NCI-H146 (cell line): ENCODE data around the gene PRKAR1B.
"Not testable (repeated sequence)": the region's sequence is repeated elsewhere in the genome, so short reads cannot be mapped to it uniquely, and the experiment has no call there.

Experiments
- DNase-seq: peaks from one replicate; lab custom pipeline; 2025; lab: John Stamatoyannopoulos, UW

The PRKAR1B gene

DNA sequence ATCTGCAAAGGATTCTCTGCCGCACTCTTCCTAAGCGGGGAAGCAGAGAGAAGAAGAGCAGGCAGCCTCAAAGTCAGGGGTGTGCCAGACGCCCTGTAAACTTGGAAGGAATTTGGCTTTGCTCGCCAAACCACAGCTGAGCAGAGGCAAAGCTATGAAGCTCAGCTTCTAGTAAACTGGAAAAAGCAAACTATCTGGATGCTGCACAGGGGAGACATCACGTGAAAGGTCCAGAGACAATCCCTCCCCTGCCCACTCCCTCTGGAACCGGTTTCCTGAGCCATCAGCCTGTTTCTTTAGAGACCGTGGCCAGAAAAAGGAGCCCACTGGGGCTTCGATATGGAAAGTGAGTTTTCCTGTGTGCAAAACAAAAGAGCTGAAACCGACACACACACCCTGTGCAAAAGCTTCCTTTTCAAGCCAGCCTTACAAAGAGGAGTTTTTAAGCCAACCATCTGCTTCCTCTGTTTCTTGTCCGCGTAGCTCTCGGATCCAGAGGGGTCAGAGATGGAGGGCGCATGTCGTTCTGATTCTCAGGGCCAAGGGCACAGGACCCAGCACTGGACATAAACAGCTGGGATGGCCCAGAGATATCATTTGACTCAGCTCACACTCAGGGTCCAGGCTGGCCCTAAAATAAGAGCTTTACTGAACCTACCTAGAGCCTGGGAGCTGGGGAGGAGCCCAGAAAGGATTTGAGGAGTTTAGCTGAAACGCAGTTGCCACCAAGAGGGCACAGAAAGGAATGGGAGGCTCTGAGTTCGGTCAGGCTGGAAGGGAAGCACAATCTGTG lies 58.7 kb downstream of the PRKAR1B start:
- no peak for DNase-seq

DNA sequence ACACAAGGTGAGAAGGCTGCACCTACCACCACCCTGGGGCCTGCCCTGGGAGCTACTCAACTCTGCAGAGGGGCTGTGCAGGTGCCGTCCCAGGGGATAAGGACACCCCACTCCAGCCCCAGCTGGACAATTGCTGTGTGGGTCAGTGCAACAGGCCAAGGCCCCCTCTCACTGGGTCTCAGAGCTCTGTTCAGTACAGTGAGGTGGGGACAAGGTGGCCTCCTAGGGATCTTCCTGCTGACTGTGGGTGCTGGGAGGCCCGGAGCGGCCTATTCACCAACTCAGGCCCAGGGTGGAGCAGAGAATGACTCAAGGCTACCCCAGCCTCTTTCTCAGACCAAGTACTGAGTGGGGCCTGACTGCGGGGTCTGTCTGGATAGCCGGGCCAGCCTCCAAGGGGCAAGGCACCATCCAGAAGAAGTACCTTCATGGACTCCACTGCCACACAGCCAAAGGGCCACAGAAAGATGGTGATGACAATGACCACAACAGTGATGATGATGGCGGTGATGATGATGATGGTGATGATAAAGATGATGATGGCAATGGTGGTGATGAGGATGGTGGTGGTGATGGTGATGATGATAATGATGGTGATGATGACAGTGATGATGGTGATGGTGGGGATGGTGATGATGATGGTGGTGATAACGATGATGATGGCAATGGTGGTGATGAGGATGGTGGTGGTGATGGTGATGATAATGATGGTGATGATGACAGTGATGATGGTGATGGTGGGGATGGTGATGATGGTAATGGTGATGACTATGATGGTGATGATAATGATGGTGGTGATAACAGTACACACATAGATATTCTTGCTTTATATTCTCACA lies 60.4 kb downstream of the PRKAR1B start:
- DNase-seq = no peak

DNA sequence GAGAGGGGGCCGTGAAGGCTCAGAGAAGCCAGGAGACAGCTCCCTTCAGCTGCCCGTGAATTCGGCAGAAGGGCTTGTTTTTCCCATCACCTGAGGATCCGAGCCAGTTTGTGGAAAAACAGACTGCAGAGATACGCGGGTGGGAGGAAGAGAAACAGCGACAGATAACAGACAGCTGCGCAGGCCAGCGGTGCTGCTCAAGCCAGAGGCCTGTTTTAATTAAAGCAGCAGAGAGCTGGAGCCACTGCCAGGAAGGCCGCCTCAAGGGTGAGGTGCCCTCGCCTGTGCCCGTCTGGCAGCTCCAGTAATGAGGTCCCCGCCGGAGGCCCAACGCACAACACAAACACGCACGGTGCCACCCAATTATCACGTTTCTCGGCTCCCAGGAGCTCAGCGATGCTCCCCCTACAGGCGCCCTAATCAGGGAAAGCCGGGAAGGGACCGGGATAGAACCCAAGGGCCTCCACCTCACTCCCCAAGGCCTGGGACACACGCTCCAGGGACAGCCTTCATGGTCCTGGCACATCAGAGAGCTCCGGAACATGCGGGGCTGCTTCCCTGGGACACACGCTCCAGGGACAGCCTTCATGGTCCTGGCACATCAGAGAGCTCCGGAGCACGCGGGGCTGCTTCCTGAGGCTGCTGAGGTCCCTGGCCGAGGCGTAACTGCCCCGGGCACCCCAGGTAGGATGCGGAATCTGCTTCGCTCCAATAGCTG lies 61.2 kb downstream of the PRKAR1B start:
- DNase-seq = no peak

DNA sequence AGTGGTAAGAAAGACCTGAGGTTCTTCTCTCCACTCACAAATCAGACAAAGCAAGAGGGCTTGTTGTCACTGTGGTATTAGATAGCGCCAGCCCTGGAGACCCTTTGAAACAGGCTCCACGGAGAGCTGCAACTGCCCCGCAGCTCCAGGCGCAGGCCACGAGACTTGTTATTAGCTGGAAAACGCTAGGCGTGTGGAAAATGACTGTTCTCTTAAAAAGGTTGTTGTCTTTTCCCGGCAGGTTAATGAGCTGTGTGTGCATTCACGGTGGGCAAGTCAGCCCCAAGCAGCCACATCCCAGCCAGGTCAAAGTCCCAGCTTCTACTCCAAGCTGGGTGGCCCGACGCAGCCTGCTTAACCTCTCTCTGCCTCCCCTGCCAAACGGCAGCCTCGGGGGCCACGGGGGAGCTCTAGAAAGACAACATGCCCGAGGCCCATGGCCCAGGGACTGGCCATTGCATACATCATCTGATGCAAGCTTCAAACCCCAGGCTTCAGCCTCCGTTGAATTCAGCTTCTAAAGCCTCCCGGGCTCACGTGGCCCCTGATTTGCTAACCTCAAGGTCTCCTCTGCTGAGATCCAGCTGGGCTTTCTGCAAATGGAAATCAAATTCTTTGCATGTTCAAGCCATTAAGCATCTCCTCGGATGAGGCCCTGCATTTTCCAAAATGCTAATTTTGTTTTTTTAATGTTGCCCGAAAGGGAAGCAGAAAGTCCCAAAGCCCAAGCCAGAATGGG lies 61.9 kb downstream of the PRKAR1B start:
- no peak for DNase-seq

DNA sequence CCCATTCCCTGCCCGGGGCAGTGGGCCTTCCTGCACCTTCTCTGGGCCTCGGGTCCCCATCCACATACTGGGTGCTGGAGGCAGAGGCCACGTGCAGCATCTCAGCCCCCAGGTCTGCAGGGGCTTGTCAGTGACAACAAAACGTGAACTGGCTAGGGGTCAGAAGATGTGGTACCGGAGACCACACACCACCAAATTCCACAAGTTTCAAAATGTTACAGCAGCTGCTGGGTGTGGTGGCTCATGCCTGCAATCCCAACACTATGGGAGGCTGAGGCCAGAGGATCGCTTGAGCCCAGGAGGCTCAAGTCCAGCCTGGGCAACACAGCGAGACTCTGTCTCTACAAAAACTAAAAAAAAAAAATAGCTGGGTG lies 62.7 kb downstream of the PRKAR1B start:
- no peak for DNase-seq

DNA sequence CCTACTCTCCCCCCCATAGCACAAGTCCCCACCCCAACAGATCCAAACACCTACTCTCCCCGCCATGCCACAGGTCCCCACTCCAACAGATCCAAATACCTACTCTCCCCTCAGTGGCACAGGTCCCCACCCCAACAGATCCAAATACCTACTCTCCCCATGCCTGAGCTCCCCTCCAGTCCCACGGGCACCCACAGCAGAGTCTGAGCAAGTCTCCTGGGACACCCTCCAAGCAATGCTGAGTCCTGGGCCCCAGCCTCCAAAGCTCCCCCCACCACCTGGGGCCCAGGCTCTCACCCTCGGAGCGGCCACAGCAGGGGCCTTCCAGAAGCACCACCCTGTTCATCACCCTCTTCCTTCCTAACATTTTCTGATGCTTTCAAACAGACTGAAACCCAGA lies 64.5 kb downstream of the PRKAR1B start:
- DNase-seq = no peak

DNA sequence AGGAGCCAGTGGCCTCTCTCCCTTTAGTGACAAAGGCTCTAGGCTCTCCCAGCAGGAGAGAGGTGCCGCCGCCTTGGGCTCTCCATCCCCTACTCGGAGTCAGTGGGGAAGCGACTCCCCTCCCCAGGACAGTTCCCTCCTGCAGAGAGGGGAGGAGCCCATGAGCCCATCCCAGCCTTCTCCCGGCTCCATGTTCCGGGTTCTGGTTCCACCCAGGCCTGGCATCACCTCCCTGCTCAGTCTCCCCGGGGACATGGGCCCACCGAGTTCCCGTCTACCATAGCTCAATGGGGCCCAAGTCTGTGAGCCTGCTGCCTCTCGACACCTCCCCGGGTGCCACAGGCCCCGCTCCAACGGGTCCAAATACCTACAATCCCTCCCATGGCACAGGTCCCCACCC lies 67.1 kb downstream of the PRKAR1B start:
- DNase-seq = no peak

DNA sequence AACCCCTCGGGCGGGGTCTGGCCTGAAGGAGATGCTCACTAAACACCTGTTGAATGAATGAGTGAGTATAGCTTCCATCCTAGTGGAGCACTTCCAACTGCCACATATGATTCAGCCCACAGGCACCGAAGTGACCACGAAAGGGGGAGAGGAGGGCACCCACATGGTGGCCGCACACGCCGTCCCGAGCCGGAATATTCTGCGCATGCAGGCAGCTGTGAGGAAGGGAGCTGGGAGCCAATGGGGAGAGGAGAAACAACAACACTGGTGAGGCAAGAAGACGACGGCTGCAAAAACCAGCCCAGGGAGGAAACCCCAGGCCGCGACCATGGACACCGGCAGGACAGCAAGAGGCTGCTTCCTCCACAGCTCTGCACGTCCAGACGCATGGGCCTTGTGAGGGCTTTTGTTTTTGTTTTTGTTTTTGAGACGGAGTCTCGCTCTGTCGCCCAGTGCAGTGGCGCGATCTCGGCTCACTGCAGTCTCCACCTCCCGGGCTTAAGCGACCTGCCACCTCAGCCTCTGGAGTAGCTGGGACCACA lies 67.7 kb downstream of the PRKAR1B start:
- no peak for DNase-seq

DNA sequence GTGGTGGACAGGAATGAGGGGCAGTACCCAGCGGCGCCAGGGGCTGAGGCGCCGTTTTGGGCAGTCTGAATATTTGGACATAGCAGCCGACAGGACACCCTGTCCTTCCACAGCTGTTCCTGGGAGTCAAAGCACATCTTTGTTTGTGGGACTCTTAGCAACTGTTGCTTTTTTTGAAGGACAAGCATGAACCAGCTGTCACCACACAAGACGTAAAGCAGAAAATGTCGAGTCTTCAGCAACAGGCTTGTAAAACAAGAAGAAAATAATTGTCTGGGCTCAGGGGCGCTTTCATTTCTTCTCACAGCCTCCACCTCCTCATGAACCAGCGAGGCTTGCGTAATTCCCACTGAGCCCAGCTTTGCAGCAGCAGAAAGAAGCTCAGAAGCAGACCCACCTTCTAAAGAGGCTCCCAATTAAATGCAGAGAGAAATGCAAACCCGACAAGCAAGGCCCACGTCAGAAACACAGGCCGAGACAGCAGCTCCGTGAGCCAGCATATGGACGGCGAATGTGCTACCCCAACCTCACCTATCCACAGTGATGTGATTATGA lies 69.4 kb downstream of the PRKAR1B start:
- no peak for DNase-seq

DNA sequence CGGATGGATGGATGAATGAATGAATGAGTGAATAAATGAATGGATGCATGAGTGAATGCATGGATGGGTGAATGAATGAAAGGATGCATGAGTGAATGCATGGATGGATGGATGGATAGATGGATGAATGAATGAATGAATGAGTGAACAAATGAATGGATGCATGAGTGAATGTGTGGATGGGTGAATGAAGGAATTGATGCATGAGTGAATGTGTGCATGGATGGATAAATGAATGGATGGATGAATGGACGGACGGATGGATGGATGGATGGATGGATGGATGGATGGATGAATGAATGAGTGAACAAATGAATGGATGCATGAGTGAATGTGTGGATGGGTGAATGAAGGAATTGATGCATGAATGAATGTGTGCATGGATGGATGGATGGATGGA lies 70.1 kb downstream of the PRKAR1B start:
- DNase-seq = not testable (repeated sequence)

DNA sequence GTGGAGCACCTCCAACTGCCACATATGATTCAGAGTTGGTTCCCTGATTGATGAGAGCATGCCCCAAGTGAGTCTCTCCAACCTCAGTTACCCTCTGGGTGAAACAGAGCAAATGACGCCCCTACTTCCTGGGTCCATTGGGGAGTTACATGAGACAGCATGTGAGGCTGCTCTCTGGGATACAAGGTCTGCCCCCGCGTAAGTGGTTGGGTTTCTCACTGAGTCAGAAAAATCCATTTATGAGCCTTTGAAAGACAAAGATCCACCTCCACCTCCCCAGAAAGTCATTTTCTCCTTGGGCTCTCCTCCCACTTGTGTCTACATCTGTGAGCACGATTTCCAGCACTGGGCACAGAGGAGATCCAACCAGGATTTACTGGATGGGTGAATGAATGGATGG lies 71.3 kb downstream of the PRKAR1B start:
- no peak for DNase-seq

DNA sequence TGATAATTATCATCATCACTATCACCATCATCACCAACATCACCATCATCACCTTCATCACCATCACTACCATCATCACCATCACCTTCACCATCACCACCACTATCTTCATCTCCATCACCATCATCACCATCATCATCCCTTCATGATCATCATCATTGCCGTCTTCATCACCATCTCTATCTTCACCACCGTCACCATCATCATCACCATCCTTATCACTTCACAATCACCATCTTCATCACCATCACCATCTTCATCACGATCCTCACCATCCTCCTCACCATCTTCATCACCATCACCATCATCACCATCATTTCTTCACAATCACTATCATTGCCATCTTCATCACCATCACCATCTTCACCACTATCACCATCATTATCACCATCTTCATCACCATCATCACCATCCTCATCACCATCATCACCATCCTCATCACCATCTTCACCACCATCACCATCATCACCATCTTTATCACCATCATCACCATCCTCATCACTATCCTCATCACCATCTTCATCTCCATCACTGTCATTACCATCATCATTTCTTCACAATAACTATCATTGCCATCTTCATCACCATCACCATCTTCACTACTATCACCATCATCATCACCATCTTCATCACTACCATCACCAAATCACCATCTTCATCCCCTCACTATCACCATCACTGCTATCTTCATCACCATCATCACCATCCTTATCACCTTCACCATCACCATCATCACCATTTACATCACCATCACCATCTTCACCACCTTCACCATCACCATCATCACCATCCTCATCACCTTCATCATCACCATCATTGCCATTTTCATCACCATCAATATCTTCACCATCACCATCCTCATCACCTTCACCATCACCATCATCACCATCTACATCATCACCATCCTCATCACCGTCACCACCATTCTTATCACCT lies 73.0 kb downstream of the PRKAR1B start:
- no peak for DNase-seq

DNA sequence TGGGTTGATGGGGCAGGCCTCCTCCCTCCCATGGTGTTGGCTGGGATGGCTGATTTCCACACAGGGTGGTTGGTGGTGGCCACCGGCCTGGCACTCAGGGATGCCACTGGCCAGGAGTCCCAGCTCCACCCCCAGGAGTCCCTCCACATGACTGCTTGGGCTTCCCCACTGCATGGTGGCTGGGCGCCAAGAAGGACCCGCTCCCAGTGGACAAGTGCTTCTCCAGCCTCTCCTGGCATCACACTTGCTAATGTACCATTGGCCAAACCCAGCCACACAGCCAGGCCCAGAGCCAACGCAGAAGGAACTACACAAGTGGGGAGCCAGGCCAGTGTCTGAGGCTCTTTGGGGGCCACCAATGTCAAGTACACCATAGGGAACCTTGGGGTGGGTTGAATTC lies 74.2 kb downstream of the PRKAR1B start:
- DNase-seq = no peak

DNA sequence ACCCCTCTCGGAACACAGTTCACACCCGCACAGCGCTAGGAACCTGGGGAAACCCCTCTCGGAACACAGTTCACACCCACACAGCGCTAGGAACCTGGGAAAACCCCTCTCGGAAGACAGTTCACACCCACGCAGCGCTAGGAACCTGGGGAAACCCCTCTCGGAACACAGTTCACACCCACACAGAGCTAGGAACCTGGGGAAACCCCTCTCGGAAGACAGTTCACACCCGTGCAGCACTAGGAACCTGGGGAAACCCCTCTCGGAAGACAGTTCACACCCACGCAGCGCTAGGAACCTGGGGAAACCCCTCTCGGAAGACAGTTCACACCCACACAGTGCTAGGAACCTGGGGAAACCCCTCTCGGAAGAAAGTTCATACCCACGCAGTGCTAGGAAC lies 74.9 kb downstream of the PRKAR1B start:
- DNase-seq = not testable (repeated sequence)

DNA sequence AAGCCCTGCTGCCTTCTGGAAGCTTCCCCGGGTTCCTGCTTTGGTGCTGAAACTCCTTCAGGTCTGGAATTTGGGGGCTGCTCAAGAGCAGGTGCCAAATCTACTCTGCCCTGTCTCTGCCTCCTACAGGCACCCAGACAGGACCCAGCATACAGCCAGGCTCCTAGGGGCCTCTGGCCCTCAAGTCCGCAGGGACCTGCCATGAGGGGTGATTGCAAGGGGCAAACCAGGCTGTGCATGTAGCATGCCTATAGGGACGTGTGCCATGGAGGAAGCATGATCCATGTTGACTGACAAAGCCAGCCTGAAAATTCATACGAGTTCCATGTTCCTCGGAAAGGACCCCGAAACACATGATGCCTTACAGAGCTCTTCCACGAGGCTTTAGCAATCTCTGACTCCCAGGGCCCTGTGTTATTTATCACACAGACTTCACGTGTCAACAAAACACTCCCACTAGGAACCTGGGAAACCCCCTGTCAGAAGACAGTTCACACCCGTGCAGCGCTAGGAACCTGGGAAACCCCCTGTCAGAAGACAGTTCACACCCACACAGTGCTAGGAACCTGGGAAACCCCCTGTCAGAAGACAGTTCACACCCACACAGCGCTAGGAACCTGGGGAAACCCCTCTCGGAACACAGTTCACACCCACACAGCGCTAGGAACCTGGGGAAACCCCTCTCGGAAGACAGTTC lies 75.9 kb downstream of the PRKAR1B start:
- DNase-seq = no peak

DNA sequence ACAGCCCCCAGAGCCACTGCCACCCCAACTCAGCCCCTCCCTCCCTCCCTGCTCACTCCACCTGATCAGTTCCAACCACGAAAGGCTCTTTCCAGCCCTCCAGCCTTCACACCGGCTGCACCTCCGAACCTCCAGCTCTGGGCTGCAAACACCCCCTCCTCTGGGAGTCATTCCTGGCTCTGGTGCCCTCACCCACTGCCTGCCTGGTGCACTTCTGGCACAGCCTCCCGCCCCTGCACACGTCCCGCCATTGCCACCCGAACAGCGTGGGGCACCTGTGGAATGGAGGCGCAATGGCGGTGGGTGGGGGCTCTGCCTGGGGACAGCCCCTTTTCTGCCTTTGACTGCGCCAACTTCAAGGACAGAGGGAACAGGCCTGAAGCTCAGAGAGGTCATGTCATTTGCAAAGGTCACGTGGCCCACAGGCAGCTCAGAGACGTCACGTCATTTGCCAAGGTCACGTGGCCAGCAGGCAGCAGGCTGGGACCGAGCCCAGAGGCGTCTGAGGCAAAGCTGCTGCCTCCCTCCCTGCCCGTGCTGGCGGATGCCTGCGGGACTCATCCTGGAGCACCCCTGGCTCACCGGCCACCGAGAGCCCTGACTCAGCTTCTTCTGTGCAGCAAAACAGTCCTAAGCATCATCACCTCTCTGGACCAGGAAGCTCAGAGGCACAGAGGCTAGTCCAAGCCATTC lies 76.6 kb downstream of the PRKAR1B start:
- DNase-seq = no peak

DNA sequence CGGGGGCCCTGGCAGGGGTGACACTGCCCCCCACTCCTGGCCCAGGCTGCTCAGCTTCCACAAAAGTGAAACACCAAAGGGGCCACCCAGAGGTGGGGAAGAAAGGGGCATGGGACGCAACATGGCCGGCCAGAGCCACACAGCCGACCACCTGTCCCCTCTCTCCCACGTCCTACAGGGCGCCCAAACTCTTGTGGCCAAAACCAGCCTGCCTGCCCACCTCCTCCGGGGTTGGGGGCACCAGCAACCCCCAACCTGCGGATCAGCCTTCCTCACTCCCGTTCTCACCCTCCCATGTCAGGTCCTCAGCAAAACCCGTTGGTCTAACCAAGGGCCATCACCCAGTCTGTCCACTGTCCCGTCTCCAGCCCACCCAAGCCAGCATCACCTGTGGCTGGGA lies 80.1 kb downstream of the PRKAR1B start:
- no peak for DNase-seq

DNA sequence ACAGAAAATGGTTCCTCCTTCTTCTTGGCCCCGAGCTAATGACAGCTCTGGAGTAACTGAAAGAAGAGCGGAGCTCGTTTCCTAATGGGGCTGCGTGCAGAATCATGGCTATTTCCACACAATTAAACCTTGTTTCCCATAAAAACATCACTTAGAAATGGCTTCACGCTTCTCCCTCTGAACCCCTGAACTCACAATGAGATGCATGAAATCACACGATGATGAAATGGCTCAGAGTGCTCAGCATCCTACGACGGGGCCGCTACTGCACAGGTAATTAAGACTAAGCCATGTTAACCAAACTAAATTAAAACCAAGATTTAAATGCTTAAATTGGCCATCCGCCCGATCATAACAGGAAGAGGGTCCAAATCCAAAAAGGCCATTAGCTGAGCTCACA lies 80.6 kb downstream of the PRKAR1B start:
- no peak for DNase-seq

DNA sequence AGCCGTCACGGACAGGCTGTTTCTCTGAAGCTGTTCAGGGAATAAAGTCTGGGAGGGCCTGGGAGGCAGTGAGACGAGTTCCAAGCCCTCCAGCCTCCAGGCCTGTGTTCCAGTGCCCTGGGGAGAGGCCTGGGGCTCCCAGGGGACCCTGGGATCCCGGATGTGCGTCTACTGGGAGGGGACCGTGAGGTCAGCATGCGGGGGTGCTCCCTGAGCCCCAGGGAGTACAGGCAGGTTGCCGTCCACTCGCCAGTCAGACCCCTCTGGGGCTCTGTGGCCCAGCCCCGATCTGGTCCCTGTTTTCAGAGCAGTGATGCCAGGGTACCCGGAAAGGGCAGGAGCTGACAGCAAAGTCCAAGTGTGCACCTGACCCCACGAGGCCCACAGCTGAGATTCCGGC lies 81.5 kb downstream of the PRKAR1B start:
- no peak for DNase-seq
